Endothelial cell of umbilical vein (primary cell): ENCODE data around the gene DNAH10. TPM values are rescaled to one million over a fixed set of nuclear protein-coding genes. Genes with fewer than 3 reads are reported as not detected.

Source experiments
- BruUV-seq: library from RNA; stranded (reverse); fragments of 400-500 nt; replicated peaks from 2 replicates; lab custom pipeline; 2021; lab: Mats Ljungman, UMichigan
- CTCF ChIA-PET: fragments of 300-600, 350-600 bp; sonication (Branson Sonifier 250); formaldehyde crosslinking; loops from one replicate; lab custom pipeline; 2021; ENCODE audit warnings: antibody characterized with exemption, inconsistent platforms; lab: Charles Lee
- POLR2A ChIA-PET: fragments of 300-600, 350-600 bp; sonication (Branson Sonifier 250); formaldehyde crosslinking; loops from one replicate; lab custom pipeline; 2021; ENCODE audit warnings: antibody characterized with exemption, inconsistent platforms; lab: Charles Lee
- DNase-seq: peaks from one replicate; pipeline ENCODE4 v3.0.0-alpha.2; 2011; ENCODE audit warnings: low read depth, low spot score
- FAIRE-seq: peaks from 2 replicates; lab custom pipeline; 2011; peaks lifted over from hg19 to GRCh38; lab: Jason Lieb, UNC
- H2AFZ ChIP-seq: 2 replicates; pipeline ENCODE4 v1.6.0; 2012; ENCODE audit warnings: low read depth, low read length, control low read depth, inconsistent platforms
- H3K27ac ChIP-seq: 2 replicates; pipeline ENCODE4 v1.5.1; 2011; ENCODE audit warnings: low read depth, mild to moderate bottlenecking, control low read depth, low read length, moderate library complexity; ENCODE audit not compliant: insufficient read depth
- H3K27me3 ChIP-seq, 2 experiments: 2 replicates each; pipeline versions ENCODE4 v1.6.0 to v1.6.1; 2011; ENCODE audit warnings: low read length in 2 of 2, mixed read lengths in 1 of 2; ENCODE audit not compliant: control insufficient read depth in 2 of 2, insufficient read depth in 2 of 2
- H3K36me3 ChIP-seq, 2 experiments: 2 replicates in 1 of 2; 3 replicates in 1 of 2; pipeline ENCODE4 v1.5.1; 2011; ENCODE audit warnings: low read length in 2 of 2, mild to moderate bottlenecking in 1 of 2, moderate library complexity in 1 of 2; ENCODE audit not compliant: control insufficient read depth in 2 of 2, insufficient read depth in 2 of 2; ENCODE audit errors: extremely low read depth in 1 of 2
- H3K4me1 ChIP-seq: 3 replicates; pipeline ENCODE4 v1.5.1; 2011; ENCODE audit warnings: mild to moderate bottlenecking, low read length; ENCODE audit not compliant: control insufficient read depth, insufficient read depth; ENCODE audit errors: extremely low read depth
- H3K4me2 ChIP-seq: 2 replicates; pipeline ENCODE4 v1.6.1; 2011; ENCODE audit warnings: low read length, control low read depth, mixed read lengths; ENCODE audit not compliant: insufficient read depth
- H3K4me3 ChIP-seq, 3 experiments: fragments of 200-600 bp in 1 of 3; sonication (generic), shearing (Covaris generic) in 1 of 3; replicated peaks in 1 of 3; 2 replicates each; pipeline ENCODE4 v1.5.1; 2011 to 2016; ENCODE audit warnings: control low read depth in 3 of 3, low read length in 3 of 3, mild to moderate bottlenecking in 2 of 3, inconsistent platforms in 1 of 3, low read depth in 1 of 3, moderate library complexity in 1 of 3; ENCODE audit not compliant: insufficient read depth in 1 of 3
- H3K79me2 ChIP-seq: 2 replicates; pipeline ENCODE4 v1.6.0; 2012; ENCODE audit warnings: low read length, inconsistent platforms; ENCODE audit not compliant: control insufficient read depth, insufficient read depth
- H3K9ac ChIP-seq: replicated peaks from 2 replicates; pipeline ENCODE3; 2011; ENCODE audit warnings: low read length, control low read depth; ENCODE audit not compliant: insufficient read depth; ENCODE audit errors: extremely low read depth
- H3K9me1 ChIP-seq: replicated peaks from 3 replicates; pipeline ENCODE4 v1.6.0; 2011; ENCODE audit warnings: mild to moderate bottlenecking, low read length; ENCODE audit not compliant: control insufficient read depth, insufficient read depth; ENCODE audit errors: extremely low read depth
- H3K9me3 ChIP-seq: replicated peaks from 2 replicates; pipeline ENCODE4 v1.5.1; 2012; ENCODE audit warnings: low read length, inconsistent platforms; ENCODE audit not compliant: control insufficient read depth, insufficient read depth
- H4K20me1 ChIP-seq: replicated peaks from 2 replicates; pipeline ENCODE3; 2011; ENCODE audit warnings: mild to moderate bottlenecking, low read length; ENCODE audit not compliant: control insufficient read depth, insufficient read depth; ENCODE audit errors: extremely low read depth
- EZH2 ChIP-seq: IDR thresholded peaks from 2 replicates; pipeline ENCODE4 v1.6.1; 2012; ENCODE audit warnings: borderline replicate concordance, low read depth, mild to moderate bottlenecking, moderate library complexity, low read length, inconsistent platforms; ENCODE audit not compliant: severe bottlenecking
- FOS ChIP-seq: IDR thresholded peaks from 2 replicates; pipeline ENCODE4 v1.6.1; 2011; ENCODE audit warnings: mild to moderate bottlenecking, low read length, moderate library complexity, borderline replicate concordance; ENCODE audit not compliant: insufficient read depth
- GATA2 ChIP-seq: IDR thresholded peaks from 2 replicates; pipeline ENCODE4 v1.7.0; 2011; ENCODE audit warnings: low read depth, mild to moderate bottlenecking, moderate library complexity, mixed read lengths, low read length; ENCODE audit not compliant: insufficient read length, insufficient read depth
- JUN ChIP-seq: IDR thresholded peaks from 2 replicates; pipeline ENCODE4 v1.6.1; 2011; ENCODE audit warnings: borderline replicate concordance, low read depth; ENCODE audit not compliant: insufficient read length, insufficient read depth
- MYC ChIP-seq: IDR thresholded peaks from one replicate; pipeline ENCODE4 v1.6.1; 2011; ENCODE audit warnings: mild to moderate bottlenecking, low read depth, low read length
- POLR2A ChIP-seq: IDR thresholded peaks from 2 replicates; pipeline ENCODE4 v1.6.1; 2012; ENCODE audit warnings: low read depth, mild to moderate bottlenecking, control low read depth, low read length
- POLR2AphosphoS5 ChIP-seq: IDR thresholded peaks from 2 replicates; pipeline ENCODE4 v1.6.1; 2012; ENCODE audit warnings: low read depth, mild to moderate bottlenecking, control low read depth, low read length, moderate library complexity; ENCODE audit not compliant: insufficient read depth
- dilution Hi-C: fragments of 300-500 bp; cut with MboI; formaldehyde crosslinking; loops from one replicate; pipeline ENCODE4 v1.15.0; 2019; ENCODE audit warnings: low sequenced_read_pairs; ENCODE audit not compliant: extremely low pct_ligation_motif_present
- intact Hi-C: fragments of 100-400 bp; cut with micrococcal nuclease; formaldehyde crosslinking; loops from one replicate; pipeline ENCODE4 v1.10.0; 2022
- polyA plus RNA-seq, 4 experiments: library from polyadenylated mRNA; depleted of rRNA in 3 of 4; stranded (reverse) in 3 of 4; unstranded in 1 of 4; fragments of >200 nt; gene quantifications; 2 replicates each; pipeline versions ENCODE4 v1.2.1 to v1.2.3, GENCODE V29; 2011 to 2012; ENCODE audit warnings: missing spikeins in 1 of 4
- total RNA-seq: library from RNA; stranded (reverse); gene quantifications from 2 replicates; pipeline ENCODE4 v1.2.3, GENCODE V29; 2021
- TF ChIP-seq, protein P1 (sequence below): IDR thresholded peaks from 2 replicates; pipeline ENCODE4 v1.6.1; 2011; ENCODE audit not compliant: insufficient read depth, insufficient read length
- TF ChIP-seq, protein P2 (sequence below), 2 donors: IDR thresholded peaks; 1 replicate in 1 of 2; 2 replicates in 1 of 2; pipeline ENCODE4 v1.5.1; 2011; ENCODE audit warnings: low read length in 2 of 2, mild to moderate bottlenecking in 2 of 2, moderate library complexity in 2 of 2, control low read depth in 1 of 2, inconsistent platforms in 1 of 2, low read depth in 1 of 2; ENCODE audit not compliant: insufficient read depth in 1 of 2; ENCODE audit errors: extremely low read depth in 1 of 2

Gene DNAH10
- total and polyA plus RNA-seq, 2 donors (not counting 3 experiments of a cell fraction or from before 2014, with no cell fraction given): 0.04 to 0.31 TPM

DNA sequence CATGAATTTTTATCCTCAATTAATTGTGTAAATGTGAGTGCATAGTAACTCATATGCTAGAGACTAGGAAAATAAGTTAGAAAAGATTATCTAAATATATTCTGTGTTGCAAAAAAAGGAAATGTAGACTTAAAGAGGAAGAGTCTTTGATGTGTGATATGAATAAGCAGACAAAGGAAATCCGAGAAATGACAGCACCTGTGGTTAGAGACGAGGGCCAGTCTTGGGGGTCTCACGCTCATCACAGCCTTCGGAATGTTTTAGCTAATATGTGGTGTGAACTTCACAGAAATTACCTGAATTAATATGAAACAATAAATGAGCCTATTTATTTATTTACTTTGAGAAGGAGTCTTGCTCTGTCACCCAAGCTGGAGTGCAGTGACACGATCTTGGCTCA, 38.3 kb upstream of the DNAH10 start:
- H3K4me2 ChIP-seq: no peak overlapping the region
- CTCF ChIA-PET: no interaction called here
- H3K27me3 ChIP-seq: no peaks in the 10 kb centered on the region
- TF ChIP-seq JUN: no peak
- no peak for TF ChIP-seq POLR2AphosphoS5
- TF ChIP-seq, protein P1, sequence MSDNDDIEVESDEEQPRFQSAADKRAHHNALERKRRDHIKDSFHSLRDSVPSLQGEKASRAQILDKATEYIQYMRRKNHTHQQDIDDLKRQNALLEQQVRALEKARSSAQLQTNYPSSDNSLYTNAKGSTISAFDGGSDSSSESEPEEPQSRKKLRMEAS: no peak
- TF ChIP-seq GATA2: no peak
- TF ChIP-seq, protein P2, sequence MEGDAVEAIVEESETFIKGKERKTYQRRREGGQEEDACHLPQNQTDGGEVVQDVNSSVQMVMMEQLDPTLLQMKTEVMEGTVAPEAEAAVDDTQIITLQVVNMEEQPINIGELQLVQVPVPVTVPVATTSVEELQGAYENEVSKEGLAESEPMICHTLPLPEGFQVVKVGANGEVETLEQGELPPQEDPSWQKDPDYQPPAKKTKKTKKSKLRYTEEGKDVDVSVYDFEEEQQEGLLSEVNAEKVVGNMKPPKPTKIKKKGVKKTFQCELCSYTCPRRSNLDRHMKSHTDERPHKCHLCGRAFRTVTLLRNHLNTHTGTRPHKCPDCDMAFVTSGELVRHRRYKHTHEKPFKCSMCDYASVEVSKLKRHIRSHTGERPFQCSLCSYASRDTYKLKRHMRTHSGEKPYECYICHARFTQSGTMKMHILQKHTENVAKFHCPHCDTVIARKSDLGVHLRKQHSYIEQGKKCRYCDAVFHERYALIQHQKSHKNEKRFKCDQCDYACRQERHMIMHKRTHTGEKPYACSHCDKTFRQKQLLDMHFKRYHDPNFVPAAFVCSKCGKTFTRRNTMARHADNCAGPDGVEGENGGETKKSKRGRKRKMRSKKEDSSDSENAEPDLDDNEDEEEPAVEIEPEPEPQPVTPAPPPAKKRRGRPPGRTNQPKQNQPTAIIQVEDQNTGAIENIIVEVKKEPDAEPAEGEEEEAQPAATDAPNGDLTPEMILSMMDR (IDR thresholded peaks at IDR 0.05; ENCODE audit: extremely low read depth in 1 of 2, insufficient read depth in 1 of 2, low read depth in 1 of 2, low read length in 2 of 2): no peak
- TF ChIP-seq POLR2A: no peak
- no peak for TF ChIP-seq EZH2
- TF ChIP-seq FOS: no peak
- no peak for TF ChIP-seq MYC
- H3K36me3 ChIP-seq: peaks cover 14 to 19% of the 10 kb centered on the region in 2 experiments
- no peak overlapping the region for H3K27ac ChIP-seq
- H2AFZ ChIP-seq: no peak overlapping the region
- FAIRE-seq (no peak), DNase-seq (no peak)
- intact Hi-C loops: no loop called here
- POLR2A ChIA-PET: no interaction called here
- H3K4me3 ChIP-seq: no peak overlapping the region
- no peaks in the 10 kb centered on the region for H3K79me2 ChIP-seq
- H3K4me1 ChIP-seq: peaks cover 10% of the 10 kb centered on the region
- H3K9me3 ChIP-seq: no peaks in the 10 kb centered on the region
- dilution Hi-C loops: no loop called here
- BruUV-seq: no TSS peak
- H3K9ac ChIP-seq: no peak overlapping the region
- no peaks in the 10 kb centered on the region for H4K20me1 ChIP-seq
- no peaks in the 10 kb centered on the region for H3K9me1 ChIP-seq
